CD1c-positive myeloid dendritic cell (primary cell): ENCODE data around the gene KRTAP4-8.
"Not testable (repeated sequence)": the region's sequence is repeated elsewhere in the genome, so short reads cannot be mapped to it uniquely, and the experiment has no call there.

ENCODE experiments used
- DNase-seq: peaks from one replicate; pipeline ENCODE4 v3.0.0-alpha.2; 2016; ENCODE audit errors: extremely low spot score

KRTAP4-8 gene

DNA sequence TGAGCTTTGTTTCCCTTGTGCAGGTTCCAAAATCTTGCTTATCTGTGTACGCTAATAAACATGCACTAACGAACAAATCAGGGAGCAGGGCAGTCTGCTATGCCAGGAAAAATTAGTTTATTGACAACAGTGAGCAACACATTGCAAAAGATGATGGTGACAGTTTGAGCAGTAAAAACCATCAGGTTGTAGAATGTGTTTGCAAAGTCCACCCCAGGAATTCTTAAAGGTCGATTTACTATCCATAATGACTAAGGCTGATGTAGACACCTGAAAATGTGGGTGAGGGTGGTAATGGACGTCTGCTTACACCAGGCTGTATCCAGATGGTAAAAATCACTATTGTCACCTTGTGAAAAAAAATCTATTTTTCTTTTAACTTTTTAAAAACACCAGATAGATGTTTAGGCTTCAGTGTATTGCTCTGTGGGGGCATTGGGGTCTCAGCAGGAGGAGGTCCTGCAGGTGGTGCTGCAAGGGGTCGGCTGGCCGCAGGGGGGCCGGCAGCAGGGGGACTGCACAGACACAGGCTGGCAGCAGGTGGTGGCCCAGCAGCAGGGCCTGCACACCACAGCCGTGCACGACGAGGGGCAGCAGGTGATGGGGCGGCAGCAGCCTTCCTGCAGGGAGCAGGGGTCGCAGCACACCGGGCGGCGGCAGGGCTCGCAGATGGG is 32.8 kb downstream of the KRTAP4-8 start:
- DNase-seq: not testable (repeated sequence)

DNA sequence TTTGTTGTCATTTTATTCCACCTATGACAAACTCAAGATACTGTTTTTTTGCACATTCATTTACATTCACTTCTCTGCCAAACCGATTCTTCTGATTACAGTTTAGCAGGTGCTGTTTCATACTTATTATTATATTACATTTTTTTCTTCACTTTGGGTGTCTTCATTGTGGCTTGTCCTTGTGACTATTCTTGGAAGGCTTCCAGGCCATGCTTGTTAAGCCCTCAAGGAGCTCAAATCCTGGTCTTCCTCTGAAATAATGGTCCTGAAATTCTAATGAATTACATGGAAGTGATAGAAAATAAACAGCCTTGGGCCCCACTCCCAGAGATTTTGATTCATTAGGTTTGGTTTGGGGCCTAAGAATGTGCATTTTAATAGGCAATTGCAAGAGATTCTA is 33.6 kb downstream of the KRTAP4-8 start:
- DNase-seq: no peak

DNA sequence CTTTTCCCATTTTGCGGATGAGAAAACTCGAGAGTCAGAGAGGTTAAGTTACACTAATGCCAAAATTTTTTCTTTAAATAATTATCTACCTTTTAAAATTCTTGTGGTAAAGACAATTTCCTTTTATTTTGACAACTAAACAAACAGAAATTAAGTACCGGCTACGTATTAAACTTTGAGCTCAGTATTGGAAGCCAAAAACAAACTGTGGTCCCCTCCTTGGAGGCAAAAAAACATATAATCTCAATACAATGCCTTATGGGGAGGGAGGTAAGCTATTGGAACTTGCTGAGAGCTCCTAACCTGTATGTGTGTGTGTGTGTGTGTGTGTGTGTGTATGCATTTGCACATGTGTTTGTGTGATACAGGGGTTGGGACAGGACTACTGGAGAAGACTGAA is 34.5 kb downstream of the KRTAP4-8 start:
- no peak for DNase-seq

DNA sequence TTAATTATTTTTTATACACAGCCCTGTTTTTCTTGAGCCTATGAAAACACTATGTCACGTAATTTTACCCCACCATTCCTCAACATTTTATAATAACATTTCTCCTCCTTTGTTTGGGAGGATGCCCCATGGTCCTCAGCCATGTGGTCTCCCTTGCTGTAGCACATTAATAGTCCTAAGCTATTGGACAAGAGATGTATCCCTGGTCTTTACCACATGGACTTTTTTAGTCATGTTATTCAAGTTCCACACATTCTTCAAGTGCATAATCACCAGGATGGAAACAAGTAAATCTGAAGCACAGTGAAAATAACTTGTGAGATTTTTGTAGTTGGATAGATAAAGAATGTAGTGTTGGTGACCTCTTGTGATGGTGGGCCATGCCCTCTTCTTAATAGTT is 36.0 kb downstream of the KRTAP4-8 start:
- no peak for DNase-seq

DNA sequence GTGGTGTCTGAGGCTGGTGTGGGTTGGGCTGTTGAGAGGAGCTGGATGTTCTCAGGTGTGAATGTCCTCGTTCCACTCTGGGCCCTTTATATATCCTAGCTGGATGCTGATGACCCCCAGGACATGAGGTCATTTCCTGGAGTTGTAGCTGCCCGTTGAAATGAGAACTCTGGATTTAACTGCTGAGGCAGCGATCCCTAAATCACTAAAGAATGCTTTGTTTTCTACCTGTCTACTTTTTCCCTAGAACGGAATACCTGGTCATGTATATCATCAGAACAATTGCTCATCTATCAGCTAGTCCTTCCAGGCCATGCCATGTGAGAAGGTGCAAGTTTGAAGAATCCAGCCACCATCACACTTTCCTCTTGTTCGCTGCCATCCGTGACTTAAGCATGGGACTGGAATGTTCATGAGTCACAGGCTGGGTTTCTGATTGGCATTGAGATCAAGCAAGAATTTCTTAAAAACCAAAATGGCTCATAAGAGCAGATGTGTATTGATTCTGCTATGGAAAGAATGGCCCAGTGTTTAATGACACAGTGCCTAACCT is 37.8 kb downstream of the KRTAP4-8 start, which contains the start of gene KRTAP2-3:
Gene KRTAP2-3 (minus strand): TSS at position 63 of the 553 bp plus-strand sequence. CDS start 64 bp downstream, outside the sequence.
- no peak for DNase-seq

DNA sequence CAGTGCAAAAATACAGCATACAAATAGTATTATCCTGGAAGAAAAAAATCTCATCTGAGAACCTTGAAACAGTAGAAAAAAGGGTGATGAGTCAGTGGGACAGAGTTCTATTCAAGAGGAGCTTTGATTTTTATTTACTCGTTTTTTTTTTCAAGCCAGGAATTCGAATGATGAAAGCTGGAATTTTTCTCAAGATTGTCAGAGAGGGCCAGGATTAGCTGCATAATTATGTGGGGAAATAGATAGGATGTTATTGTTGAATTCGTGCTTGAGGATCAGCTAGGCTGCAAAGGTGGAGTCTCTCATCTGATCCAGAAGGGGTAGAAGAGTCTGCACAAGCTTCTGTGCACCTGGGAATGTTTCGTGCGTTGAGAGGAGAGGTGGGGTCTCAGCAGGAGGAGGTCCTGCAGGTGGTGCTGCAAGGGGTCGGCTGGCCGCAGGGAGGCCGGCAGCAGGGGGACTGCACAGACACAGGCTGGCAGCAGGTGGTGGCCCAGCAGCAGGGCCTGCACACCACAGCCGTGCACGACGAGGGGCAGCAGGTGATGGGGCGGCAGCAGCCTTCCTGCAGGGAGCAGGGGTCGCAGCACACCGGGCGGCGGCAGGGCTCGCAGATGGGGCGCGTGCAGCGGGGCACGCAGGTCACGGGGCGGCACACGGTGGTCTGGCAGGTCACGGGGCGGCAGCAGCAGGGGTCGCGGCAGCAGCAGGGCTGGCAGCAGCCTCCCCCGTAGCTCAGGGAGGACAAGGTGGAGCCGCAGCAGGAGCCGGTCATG is 38.5 kb downstream of the KRTAP4-8 start:
- DNase-seq: not testable (repeated sequence)

DNA sequence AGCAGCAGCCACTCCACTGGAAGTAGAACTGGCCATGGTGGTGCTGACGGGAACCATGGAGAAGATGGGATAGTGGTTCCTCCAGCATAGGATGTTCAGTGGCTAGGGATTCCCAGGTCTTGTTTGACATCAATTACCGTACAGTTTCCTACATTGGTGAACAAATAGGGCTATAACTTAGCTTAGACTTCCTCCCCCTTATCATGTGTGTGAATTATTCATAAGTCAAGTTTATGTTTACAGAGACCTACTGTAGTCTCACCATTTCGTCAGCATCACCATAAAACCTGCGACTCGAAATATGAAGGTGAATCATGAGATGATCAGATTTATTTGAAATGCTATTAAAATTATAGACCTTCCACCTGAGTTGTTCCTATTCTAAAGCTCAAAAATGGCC is 39.2 kb downstream of the KRTAP4-8 start:
- DNase-seq: no peak

DNA sequence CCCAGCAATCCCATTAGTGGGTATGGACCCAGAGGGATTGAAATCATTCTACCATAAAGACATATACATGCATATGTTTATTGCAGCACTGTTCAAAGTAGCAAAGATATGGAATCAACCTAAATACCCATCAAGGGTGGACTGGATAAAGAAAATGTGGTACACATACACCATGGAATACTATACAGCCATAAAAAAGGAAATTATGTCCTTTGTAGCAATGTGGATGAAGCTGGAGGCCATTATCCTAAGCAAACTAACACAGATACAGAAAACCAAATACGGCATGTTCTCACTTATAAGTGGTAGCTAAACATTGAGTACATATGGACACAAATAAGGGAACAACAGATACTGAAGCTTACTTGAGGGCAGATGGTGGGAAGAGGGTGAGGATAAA is 40.4 kb downstream of the KRTAP4-8 start:
- no peak for DNase-seq

DNA sequence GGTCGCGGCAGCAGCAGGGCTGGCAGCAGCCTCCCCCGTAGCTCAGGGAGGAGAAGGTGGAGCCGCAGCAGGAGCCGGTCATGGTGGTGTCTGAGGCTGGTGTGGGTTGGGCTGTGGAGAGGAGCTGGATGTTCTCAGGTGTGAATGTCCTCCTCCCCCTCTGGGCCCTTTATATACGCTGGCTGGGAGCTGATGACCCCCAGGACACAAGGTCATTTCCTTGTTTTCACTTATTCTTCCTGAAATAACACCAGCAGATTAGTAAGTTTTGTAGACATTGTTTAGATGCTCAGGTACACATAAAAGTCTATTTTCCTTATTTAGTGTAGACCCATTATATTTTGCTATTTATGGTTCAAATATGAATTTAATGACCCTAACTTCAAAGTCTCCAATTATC is 42.8 kb downstream of the KRTAP4-8 start, which contains the start of gene KRTAP2-2:
Gene KRTAP2-2 (minus strand): TSS at position 101 of the 400 bp plus-strand sequence. CDS start 19 bp downstream, at position 82.
- not testable (repeated sequence) for DNase-seq

DNA sequence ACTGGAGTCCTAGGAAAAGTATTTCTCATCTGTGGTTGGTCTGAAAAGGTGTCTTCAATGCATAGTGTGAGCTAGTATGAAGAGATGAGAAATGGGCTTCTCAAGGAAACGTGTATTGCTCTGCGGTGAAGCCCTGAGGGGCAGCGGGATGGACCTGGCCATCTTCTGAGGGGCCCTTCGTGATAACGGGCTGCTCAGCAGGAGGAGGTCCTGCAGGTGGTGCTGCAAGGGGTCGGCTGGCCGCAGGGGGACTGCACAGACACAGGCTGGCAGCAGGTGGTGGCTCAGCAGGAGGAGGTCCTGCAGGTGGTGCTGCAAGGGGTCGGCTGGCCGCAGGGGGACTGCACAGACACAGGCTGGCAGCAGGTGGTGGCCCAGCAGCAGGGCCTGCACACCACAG is 43.4 kb downstream of the KRTAP4-8 start:
- not testable (repeated sequence) for DNase-seq

DNA sequence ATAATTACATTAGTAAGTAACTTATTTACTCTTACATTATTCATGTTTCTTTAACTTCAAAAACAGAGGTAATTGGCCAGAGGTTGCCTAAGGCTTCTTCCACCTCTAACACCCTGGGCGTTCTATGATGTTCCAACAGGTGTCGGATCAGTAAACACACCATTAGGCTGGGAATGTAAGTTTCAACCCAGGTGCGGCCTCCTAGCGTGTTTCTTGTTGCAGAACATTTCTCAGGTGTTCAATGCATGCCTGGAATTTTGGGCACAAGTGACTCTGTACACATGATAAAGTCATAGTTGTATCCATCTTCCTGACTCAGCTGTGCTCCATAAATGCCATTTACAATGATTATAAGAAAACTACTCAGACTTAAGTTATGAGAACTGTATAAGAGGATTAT is 43.9 kb downstream of the KRTAP4-8 start:
- DNase-seq: no peak

DNA sequence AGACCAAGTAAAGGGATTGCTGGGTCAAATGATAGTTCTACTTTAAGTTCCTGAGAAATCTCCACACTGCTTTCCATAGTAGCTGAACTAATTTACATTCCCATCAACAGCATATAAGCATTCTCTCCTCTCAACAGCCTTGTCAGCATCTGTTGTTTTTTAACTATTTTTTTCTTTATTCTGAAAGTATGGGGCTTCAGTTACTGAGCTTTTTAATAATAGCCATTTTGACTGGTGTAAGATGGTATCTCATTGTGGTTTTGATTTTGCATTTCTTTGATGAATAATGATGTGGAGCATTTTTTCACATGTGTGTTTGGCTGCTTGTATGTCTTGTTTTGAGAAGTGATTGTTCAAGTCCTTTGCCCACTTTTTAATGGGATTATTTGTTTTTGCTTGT is 45.4 kb downstream of the KRTAP4-8 start:
- no peak for DNase-seq

DNA sequence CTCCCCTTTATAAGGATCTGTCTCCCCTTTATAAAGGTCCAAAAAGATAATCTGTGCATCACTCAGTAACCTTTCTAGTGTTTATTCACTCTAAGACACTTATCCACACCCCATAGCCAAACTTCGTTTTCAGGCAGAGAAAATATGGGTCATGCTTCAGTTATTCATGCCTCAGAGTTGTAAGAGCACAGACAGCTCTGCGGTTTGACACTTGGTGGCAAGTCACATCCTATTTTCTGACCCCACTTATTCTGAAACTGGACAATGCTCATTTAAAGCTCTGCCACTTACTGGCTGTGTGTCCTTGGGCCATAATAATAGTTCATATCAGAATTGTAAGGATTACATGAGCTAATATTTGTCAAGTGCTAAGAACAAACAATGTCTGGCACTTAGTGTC is 48.8 kb downstream of the KRTAP4-8 start:
- no peak for DNase-seq

DNA sequence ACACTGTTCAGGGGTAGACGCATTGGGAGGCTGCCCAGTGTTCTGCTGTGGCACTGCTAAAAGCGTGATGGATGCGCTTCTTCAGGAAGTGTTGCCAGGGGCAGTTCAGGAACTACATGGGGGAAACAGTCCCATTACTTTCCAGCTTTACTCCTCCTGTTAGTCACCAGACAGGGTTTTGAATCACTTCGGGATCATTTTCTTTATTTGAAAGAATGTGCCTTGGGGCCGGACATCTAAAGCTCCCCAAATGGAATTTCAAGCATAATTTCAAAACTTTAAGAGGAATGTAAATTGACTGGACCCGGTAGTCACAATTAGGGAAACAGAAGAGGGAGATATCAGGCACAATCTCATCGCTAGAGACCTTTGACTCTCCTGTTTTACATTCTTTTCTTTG is 49.5 kb downstream of the KRTAP4-8 start:
- DNase-seq: no peak
